GM21526 (cell line): Measurements from ENCODE around the gene SCN1B.
"Not testable (repeated sequence)": the region's sequence is repeated elsewhere in the genome, so short reads cannot be mapped to it uniquely, and the experiment has no call there.

Experiments used
- ATAC-seq: cut with Tn5 transposase; IDR thresholded peaks from one replicate; pipeline ENCODE4 v1.9.1; 2021; ENCODE audit warnings: moderate library complexity; ENCODE audit not compliant: unreplicated experiment, low FRiP score

SCN1B gene

DNA sequence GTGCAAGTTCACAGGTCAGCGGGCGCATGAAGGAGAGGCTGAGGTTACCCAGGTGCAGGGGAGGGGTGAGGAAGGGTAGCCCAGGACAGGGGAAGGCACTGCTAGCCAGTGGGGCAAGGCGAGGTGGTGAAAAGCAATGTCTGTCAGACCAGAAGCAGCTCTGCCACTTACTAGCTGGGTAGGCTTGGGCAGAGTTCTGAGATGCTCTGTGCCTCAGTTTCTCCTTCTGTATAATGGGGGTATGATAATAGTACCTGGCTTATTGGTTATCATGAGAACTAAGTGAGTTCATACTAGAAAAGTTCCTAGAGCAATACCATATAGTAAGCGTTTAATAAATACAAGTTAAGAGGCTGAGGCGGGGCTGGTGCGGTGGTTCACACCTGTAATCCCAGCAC is 14.3 kb upstream of the SCN1B start:
- ATAC-seq, result no peak

DNA sequence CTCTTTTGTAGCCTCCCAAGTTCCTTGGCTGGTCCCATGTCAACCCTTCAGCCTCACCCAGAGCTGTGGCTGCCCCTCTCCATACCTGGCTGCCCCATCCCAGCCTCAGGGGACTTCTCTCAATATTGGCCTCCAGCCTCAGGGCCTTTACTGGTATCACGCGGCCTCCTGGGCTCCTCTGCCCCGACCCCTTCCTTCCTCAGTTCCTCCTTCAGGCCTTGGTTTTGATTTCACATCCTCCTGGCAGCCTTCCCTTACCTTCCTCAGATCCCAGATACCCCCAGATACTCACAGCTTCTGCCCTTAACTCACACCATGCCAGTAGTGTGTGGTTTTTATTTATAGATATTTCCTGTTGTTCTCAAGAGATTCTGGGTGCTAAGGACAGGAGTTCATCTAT is 12.8 kb upstream of the SCN1B start:
- ATAC-seq, result no peak

DNA sequence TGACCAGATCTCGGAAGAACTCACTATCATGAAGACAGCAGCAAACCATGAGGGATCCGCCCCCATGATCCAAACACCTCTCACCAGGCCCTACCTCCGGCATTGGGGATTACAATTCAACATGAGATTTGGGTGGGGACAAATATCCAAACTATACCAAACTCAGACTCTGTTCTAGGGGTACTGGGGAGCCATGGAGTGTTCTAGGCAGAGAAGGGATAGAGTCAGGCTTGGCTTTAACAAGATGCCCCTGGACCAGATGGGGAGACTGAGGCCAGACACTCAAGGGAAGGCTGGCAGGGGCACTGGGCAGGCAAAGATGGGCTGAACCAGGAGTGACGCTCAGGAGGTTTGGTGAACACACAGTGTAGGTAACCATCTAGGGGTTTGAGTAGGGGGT is 11.9 kb upstream of the SCN1B start:
- ATAC-seq, result no peak

DNA sequence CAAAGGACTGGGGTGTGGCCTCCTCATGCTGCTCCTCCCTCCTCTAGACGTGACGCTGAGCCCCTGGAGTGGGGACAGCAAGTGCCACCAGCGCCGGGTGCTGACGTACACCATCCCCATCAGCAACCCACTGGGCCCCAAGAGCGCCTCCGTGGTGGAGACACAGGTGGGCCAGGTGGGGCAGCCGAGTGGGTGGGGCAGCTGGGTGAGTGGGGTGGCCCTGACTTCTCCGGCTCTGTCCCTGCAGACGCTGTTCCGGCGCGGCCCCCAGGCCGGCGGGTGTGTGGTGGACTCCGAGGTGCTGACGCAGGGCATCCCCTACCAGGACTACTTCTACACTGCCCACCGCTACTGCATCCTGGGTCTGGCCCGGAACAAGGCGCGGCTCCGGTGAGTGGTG is 11.1 kb upstream of the SCN1B start:
- ATAC-seq, result no peak

- ATAC-seq, result no peak
These were observed 9.3 kb upstream of the SCN1B start for GRCh38 chr19:35021016-35021415.

GRCh38 chr19:35021596-35021995 is 8.7 kb upstream of the SCN1B start:
- ATAC-seq, result no peak

GRCh38 chr19:35022460-35022859 is 7.8 kb upstream of the SCN1B start:
- no peak for ATAC-seq

DNA sequence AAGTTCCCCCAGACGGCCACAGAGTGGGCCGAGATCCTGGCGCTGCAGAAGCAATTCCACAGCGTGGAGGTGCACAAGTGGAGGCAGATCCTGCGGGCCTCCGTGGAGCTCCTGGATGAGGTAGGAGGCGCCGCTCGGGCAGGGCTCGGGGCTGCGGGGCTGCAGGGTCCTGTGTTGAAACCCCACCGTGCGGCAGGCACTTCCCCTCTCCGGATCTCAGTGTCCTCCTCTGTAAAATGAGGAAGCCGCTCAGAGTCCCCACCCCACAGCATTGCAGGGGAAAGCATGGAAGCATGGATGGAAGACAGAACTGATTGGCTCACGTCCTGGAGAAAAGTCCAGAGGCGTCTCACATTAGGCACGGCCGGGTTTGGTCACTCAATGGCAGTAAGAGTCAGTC is 6.8 kb upstream of the SCN1B start:
- ATAC-seq, result no peak

- no peak for ATAC-seq
These were observed 6.2 kb upstream of the SCN1B start for GRCh38 chr19:35024095-35024494.

DNA sequence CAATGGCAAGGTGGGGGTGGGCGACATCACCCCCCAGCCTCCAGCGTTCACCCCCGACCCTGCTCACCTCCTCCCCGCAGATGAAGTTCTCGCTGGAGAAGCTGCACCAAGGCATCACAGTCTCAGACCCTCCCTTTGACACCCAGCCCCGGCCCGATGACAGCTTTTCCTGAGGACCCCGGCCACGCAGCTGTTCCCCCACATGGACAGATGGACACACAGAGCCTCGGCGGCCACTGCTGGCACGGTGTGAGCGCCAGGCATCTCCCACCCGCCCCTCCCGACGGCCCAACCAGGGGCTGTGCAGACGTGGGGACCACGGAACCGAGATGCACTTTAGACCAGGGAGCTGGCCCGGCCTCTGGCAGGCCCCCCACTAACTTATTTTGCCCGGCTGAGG is 4.3 kb upstream of the SCN1B start:
- no peak for ATAC-seq

GRCh38 chr19:35026418-35026817 is 3.9 kb upstream of the SCN1B start:
- no peak for ATAC-seq

DNA sequence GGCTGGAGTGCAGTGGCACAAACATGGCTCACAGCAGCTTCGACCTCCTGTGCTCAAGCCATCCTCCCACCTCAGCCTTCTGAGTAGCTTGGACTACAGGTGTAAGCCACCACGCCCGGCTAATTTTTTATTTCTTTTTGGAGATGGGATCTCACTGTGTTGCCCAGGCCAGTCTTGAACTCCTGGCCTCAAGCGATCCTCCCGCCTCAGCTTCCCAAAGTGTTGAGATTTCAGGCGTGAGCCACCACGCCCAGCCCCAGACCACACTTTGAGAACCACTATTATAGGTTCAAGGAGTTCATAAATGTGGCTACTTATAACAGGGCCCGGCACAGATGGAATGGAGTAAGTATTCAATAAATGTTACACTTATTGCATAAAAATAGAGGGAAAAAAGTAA is 3.3 kb upstream of the SCN1B start:
- no peak for ATAC-seq

GRCh38 chr19:35027851-35028599 is 2.2 kb upstream of the SCN1B start:
- no peak for ATAC-seq

- not testable (repeated sequence) for ATAC-seq
These were observed 1.7 kb upstream of the SCN1B start for GRCh38 chr19:35028600-35028885.

DNA sequence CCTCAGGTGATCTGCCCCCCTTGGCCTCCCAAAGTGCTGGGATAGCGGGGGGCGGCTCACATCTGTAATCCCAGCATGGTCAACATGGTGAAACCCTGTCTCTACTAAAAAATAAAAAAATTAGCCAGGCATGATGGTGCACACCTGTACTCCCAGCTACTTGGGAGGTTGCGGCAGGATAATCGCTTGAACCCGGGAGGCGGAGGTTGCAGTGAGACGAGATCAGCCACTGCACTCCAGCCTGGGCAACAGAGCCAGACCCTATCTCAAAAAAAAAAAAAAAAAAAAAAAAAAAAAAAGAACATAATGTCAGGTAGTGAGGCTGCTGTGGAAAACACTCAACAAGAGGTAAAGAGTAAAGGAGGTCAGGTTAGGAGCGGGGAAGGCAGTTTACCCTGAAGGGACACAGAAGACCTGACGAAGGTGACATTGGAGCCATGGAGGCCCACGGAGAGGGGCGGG is 964 bp upstream of the SCN1B start:
- ATAC-seq, result not testable (repeated sequence)

DNA sequence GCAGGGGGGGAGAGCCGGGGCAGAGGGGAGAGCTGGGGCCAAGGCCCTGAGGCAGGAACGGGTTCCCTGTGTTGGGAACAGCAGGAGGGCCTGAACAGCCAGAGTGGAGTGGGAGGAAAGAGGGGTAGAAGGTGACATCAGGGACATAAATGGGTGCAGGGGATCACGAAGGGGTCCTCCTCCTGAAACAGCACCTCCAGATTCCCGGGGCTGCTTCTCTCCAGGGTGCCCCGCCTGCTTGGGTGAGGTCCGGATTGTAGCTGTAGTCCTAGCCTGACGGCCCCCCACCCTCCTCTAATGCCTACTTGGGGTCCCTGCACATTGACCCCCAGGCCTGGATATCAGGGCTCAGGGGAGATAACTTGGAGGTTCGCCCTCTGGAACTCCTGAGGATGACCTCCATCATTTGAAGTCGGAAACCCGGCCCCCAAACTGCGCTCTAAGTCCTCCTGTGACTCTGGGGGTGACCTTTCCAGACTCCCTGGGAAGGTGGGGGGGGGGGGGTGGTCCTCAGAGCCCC is 473 bp upstream of the SCN1B start:
- ATAC-seq, result no peak

DNA sequence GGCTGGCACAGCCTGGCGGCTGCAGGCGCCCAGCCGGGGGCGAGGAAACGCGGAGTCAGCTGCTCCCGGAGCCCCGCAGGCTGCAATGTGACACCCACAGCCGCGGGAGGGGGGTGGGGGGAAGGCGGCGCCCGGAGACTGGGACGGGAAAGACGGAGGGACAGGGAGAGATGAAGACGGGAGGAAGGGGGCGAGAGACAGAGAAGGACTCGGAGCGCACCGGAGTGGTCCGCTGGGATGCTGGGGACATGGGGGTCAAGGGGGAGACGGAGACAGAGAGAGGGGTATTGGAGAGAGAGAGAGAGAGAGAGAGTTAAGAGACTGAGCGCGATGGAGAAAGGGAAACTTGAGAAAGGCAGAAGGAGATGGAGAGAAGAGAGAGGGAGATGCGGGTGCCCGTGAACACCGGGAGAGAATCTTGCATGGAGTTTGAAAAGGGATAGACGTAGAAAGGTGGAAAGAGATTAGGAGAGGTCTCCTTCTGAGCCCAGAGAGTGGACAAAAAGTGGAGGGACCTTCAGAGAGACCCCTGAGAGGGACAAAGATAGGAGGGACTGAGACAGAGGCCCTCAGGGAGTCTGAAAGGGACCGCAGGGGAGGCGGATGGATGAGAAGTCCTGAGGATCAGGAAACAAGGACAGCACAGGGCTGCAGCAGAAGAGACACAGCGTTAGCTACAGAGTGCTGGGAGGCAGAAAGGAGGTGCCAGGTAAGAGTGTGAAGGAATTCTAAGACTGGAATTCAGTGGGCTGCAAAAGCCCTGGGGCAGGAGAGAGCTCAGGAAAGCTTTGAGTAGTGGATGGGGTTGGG is 1.0 kb downstream of the SCN1B start:
- no peak for ATAC-seq

GRCh38 chr19:35032356-35032865 is 2.1 kb downstream of the SCN1B start:
- ATAC-seq, result no peak

DNA sequence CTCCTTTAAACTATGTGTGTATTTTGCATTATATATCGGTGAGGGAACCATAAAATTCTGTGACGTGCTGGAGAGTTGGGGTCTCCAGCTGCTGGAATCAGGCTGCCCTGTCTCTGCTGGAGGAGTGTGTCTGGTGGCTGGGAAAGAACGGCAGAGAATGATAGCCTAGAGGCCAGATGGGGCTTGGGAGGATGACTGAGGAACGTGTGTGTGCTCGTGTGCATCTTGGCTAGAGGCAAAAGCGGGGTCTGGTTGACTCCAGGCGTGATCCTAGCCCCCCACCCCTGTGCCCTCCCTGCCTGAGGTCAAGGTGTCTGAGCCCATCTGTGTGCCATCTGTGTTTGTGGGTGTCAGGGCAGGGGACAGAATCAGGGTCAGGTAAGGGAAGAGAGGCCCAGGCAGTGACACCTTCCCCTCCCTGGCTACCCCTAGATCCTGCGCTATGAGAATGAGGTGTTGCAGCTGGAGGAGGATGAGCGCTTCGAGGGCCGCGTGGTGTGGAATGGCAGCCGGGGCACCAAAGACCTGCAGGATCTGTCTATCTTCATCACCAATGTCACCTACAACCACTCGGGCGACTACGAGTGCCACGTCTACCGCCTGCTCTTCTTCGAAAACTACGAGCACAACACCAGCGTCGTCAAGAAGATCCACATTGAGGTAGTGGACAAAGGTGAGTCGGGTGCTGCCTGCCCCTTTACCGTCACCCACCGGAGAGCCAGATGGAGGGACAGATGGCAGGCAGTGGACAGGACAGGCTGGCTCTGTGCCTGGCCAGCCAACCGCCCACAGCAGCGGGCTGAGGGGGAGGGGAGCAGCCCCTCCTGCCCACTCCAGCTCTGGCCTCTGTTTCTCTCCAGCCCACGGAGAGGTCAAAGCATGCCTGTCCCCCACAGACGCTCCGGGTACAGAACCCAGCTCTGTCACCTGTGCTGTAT is 3.1 kb downstream of the SCN1B start:
- ATAC-seq, result no peak

- no peak for ATAC-seq
These were observed 3.8 kb downstream of the SCN1B start for GRCh38 chr19:35034005-35034502.
